ENCODE measurements around the gene OR56B1. TPM values are rescaled to one million over a fixed set of nuclear protein-coding genes. Genes with fewer than 3 reads are reported as not detected.

Gene OR56B1, protein sequence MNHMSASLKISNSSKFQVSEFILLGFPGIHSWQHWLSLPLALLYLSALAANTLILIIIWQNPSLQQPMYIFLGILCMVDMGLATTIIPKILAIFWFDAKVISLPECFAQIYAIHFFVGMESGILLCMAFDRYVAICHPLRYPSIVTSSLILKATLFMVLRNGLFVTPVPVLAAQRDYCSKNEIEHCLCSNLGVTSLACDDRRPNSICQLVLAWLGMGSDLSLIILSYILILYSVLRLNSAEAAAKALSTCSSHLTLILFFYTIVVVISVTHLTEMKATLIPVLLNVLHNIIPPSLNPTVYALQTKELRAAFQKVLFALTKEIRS
- 0.12 TPM in 1 of 2 replicates, not detected in the other for total RNA-seq

DNA sequence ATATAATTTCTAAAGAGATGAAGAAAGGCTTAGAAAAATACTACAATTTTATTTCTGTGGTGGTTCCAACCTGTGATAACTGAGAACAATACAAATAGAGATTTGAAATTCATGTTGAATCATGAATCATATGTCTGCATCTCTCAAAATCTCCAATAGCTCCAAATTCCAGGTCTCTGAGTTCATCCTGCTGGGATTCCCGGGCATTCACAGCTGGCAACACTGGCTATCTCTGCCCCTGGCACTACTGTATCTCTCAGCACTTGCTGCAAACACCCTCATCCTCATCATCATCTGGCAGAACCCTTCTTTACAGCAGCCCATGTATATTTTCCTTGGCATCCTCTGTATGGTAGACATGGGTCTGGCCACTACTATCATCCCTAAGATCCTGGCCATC is at the start of gene OR56B1:
OR56B1 (plus strand) TSS at position 53 of the 400 bp plus-strand sequence; CDS start at position 122, 69 bp downstream.

DNA sequence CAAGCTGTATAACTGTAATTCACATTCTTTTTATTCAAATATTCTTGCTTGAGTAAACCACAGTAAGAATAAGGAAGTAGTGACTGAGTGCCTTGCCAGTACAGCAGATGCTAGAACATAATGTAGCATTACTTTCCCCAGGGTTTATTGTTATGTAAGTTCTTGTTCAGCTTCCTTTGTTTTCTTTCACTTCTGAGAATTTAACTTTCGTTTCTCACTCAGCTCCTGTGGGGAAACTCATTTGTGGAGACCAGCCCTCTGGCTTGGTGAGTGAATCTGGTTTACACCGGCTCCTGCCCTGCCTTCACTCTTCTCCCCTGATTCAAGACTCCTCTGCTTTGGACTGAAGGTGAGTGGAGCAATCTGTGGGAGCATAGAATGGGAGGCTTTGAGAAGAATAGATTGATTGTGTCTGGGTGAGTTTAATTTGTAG is 46.7 kb upstream of the OR56B1 start, which contains the start of gene TRIM22:
TRIM22 (plus strand) TSS at position 240 of the 433 bp plus-strand sequence. CDS start 6,443 bp downstream, outside the sequence.

DNA sequence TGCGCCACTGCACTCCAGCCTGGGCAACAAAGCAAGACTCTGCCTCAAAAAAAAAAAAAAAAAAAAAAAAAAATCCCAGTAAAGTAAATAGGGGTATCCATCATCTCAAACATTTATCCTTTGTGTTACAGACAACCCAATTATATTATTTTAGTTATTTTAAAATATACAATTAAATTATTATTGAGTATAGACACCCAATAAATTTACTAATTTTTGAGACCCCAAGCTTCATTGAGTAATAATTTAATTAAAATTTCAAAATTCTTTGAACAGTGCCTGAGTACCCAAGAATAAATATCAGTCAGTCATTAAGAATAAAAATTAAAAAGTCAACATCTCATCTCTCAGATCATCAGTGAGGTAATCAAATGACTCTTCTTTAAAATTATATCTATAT is 17.7 kb downstream of the OR56B1 start, which contains the start of gene OR52N4:
OR52N4 (plus strand) TSS at position 301 of the 400 bp plus-strand sequence. CDS start 498 bp downstream, outside the sequence.

DNA sequence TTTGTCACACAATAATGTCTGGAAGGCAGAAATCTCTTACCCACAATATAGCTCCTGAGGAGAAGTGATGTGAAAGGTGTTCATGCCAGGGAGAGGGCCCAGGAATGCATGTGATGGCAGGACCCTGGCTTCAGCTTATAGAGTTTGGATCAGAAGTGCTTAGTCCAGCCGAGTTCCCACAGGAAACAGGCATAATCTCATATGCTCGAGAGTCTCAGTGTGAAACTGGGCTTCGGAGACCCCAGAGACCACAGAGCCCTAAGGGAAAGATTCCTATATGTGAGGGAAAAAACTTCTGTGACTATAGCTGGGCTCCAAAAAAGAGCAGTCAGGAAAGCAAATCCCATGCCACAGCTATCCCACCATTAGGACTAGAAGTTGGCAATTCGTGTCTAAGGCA is 47.0 kb downstream of the OR56B1 start, which contains the start of gene OR52N5:
OR52N5 (minus strand) TSS at position 101 of the 400 bp plus-strand sequence. CDS start 4,721 bp downstream, outside the sequence.

Other genes starting within 250 kb of the OR56B1 start
- not detected in 2 replicates for gene OR52D1, start 247.8 kb upstream of the OR56B1 start, total RNA-seq
- gene UBQLN3, start 226.5 kb upstream of the OR56B1 start, total RNA-seq, result 0.12 and 0.16 TPM in 2 replicates
- gene UBQLNL, start 219.7 kb upstream of the OR56B1 start, total RNA-seq, result 0.32 and 0.49 TPM in 2 replicates
- gene OR52H1, start 187.9 kb upstream of the OR56B1 start, total RNA-seq, result 0.81 TPM in 1 of 2 replicates, not detected in the other
- gene OR52B6, start 155.6 kb upstream of the OR56B1 start, total RNA-seq, result not detected in 2 replicates
- gene TRIM6, start 139.8 kb upstream of the OR56B1 start, total RNA-seq, result 4.5 and 8.3 TPM in 2 replicates
- gene TRIM34, start 111.4 kb upstream of the OR56B1 start, total RNA-seq, result 6.8 and 11.2 TPM in 2 replicates
- gene TRIM5, start 51.4 kb upstream of the OR56B1 start, total RNA-seq, result 30.7 and 32.6 TPM in 2 replicates
- gene TRIM22, start 46.7 kb upstream of the OR56B1 start, total RNA-seq, result 143 and 164 TPM in 2 replicates
- gene OR52N4, start 17.8 kb downstream of the OR56B1 start, total RNA-seq, result not detected in 2 replicates
- not detected in 2 replicates for gene OR52N5, start 46.9 kb downstream of the OR56B1 start, total RNA-seq
- not detected in 2 replicates for gene OR52N1, start 54.8 kb downstream of the OR56B1 start, total RNA-seq
- gene OR52N2, start 72.5 kb downstream of the OR56B1 start, total RNA-seq, result not detected in 2 replicates
- not detected in 2 replicates for gene OR52E6, start 105.4 kb downstream of the OR56B1 start, total RNA-seq
- gene OR52E8, start 121.2 kb downstream of the OR56B1 start, total RNA-seq, result not detected in 2 replicates
- gene OR52E4, start 144.2 kb downstream of the OR56B1 start, total RNA-seq, result not detected in 2 replicates
- gene OR52E5, start 156.8 kb downstream of the OR56B1 start, total RNA-seq, result not detected in 2 replicates
- gene OR56A3, start 205.8 kb downstream of the OR56B1 start, total RNA-seq, result not detected in 2 replicates
- gene OR56A5, start 232.0 kb downstream of the OR56B1 start, total RNA-seq, result not detected in 2 replicates